ENCODE measurements around the gene CSNK2A2.

- TF ChIP-seq CTCF (IDR thresholded peaks at IDR 0.05) (no peak), POLR2A (IDR thresholded peaks at IDR 0.05) (no peak)
Measured at GRCh38 chr16:58170223-58170622, 27.7 kb downstream of the CSNK2A2 start.

All from right lobe of liver (tissue), 4 donors.